Subcutaneous adipose tissue (tissue), 4 donors: ENCODE data around the gene PIK3R5. TPM values are rescaled to one million over a fixed set of nuclear protein-coding genes. Genes with fewer than 3 reads are reported as not detected.

Experiments
- CTCF ChIP-seq: fragments of 450-650 bp; IDR thresholded peaks from one replicate; pipeline ENCODE4 v1.5.1; 2016; ENCODE audit warnings: low read depth, mild to moderate bottlenecking, control low read depth, antibody characterized with exemption, moderate library complexity
- total RNA-seq, 4 donors: library from RNA; depleted of rRNA; stranded (reverse); fragments of >200 nt; gene quantifications; one replicate each; pipeline ENCODE4 v1.1.0, GENCODE V29; 2016

Gene PIK3R5
- total RNA-seq, 4 donors from 2014 or later = 12.2 to 56.9 (median 25.5) TPM

GRCh38 chr17:8976638-8977037 is 11.1 kb upstream of the PIK3R5 start:
- no peak for TF ChIP-seq CTCF

- TF ChIP-seq CTCF = no peak
Measured at GRCh38 chr17:8975091-8975725, 9.7 kb upstream of the PIK3R5 start.

GRCh38 chr17:8969901-8970300 is 4.4 kb upstream of the PIK3R5 start:
- TF ChIP-seq CTCF = no peak

GRCh38 chr17:8968503-8968902 is 3.0 kb upstream of the PIK3R5 start:
- no peak for TF ChIP-seq CTCF

GRCh38 chr17:8967861-8968260 is 2.4 kb upstream of the PIK3R5 start:
- no peak for TF ChIP-seq CTCF

GRCh38 chr17:8966926-8967325 is 1.4 kb upstream of the PIK3R5 start:
- TF ChIP-seq CTCF = no peak

- no peak for TF ChIP-seq CTCF
Measured at GRCh38 chr17:8964801-8965393, 610 bp downstream of the PIK3R5 start.
